Calu3 (cell line): Measurements from ENCODE around the gene LHFPL3. TPM values are rescaled to one million over a fixed set of nuclear protein-coding genes. Genes with fewer than 3 reads are reported as not detected.

Experiments used
- BruUV-seq: library from RNA; stranded (reverse); fragments of 400-500 nt; replicated peaks from 2 replicates; lab custom pipeline; 2021; lab: Mats Ljungman, UMichigan
- CTCF ChIA-PET: fragments of 300-600 bp; sonication (Branson Sonifier 250); formaldehyde crosslinking; loops from one replicate; lab custom pipeline; 2022; ENCODE audit warnings: antibody characterized with exemption; lab: Charles Lee
- DNase-seq: peaks from one replicate; pipeline ENCODE4 v3.0.0; 2022
- H3K27ac Mint-ChIP-seq: one replicate; pipeline ENCODE4 v1.8.0; 2022; ENCODE audit warnings: mixed read lengths; ENCODE audit not compliant: unreplicated experiment
- H3K27me3 Mint-ChIP-seq: one replicate; pipeline ENCODE4 v1.8.0; 2022; ENCODE audit warnings: mixed read lengths; ENCODE audit not compliant: unreplicated experiment
- H3K36me3 Mint-ChIP-seq: one replicate; pipeline ENCODE4 v1.8.0; 2022; ENCODE audit warnings: mild to moderate bottlenecking, moderate library complexity, mixed read lengths; ENCODE audit not compliant: insufficient read depth, unreplicated experiment
- H3K4me1 Mint-ChIP-seq: one replicate; pipeline ENCODE4 v1.8.0; 2022; ENCODE audit warnings: mild to moderate bottlenecking, low read depth, mixed read lengths; ENCODE audit not compliant: unreplicated experiment
- H3K4me3 Mint-ChIP-seq: one replicate; pipeline ENCODE4 v1.8.0; 2022; ENCODE audit warnings: mild to moderate bottlenecking, low read depth, moderate library complexity, mixed read lengths; ENCODE audit not compliant: unreplicated experiment
- H3K9me3 Mint-ChIP-seq: one replicate; pipeline ENCODE4 v1.8.0; 2022; ENCODE audit warnings: low read depth, mixed read lengths; ENCODE audit not compliant: unreplicated experiment
- intact Hi-C: fragments of 100-400 bp; cut with micrococcal nuclease; formaldehyde crosslinking; loops from one replicate; pipeline ENCODE4 v1.10.0; 2022; ENCODE audit not compliant: unreplicated experiment
- total RNA-seq: library from RNA; stranded (reverse); gene quantifications from 2 replicates; pipeline ENCODE4 v1.2.3, GENCODE V29; 2022
- TF ChIP-seq, protein P1 (sequence below): fragments of 200-600 bp; IDR thresholded peaks from one replicate; pipeline ENCODE4 v1.8.0; 2022; ENCODE audit warnings: antibody characterized with exemption; ENCODE audit not compliant: unreplicated experiment

The LHFPL3 gene
- total RNA-seq, 1 experiment from 2014 or later = not detected

GRCh38 chr7:104928721-104929400 lies 600.5 kb downstream of the LHFPL3 start:
- H3K4me3 Mint-ChIP-seq = no peak overlapping the region
- TF ChIP-seq, protein P1, sequence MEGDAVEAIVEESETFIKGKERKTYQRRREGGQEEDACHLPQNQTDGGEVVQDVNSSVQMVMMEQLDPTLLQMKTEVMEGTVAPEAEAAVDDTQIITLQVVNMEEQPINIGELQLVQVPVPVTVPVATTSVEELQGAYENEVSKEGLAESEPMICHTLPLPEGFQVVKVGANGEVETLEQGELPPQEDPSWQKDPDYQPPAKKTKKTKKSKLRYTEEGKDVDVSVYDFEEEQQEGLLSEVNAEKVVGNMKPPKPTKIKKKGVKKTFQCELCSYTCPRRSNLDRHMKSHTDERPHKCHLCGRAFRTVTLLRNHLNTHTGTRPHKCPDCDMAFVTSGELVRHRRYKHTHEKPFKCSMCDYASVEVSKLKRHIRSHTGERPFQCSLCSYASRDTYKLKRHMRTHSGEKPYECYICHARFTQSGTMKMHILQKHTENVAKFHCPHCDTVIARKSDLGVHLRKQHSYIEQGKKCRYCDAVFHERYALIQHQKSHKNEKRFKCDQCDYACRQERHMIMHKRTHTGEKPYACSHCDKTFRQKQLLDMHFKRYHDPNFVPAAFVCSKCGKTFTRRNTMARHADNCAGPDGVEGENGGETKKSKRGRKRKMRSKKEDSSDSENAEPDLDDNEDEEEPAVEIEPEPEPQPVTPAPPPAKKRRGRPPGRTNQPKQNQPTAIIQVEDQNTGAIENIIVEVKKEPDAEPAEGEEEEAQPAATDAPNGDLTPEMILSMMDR = no peak
- H3K9me3 Mint-ChIP-seq = no peaks in the 10 kb centered on the region
- BruUV-seq = no TSS peak
- intact Hi-C loops = loop anchor here (10.0 kb wide), 2 partner anchors 86 to 116 kb away; partner anchors contain the start of gene KMT2E
- CTCF ChIA-PET = interaction anchor here (0.5 kb wide), 1 partner anchor 1867 kb away, joined by 3 read pairs; no protein-coding TSS in a partner anchor
- no peaks in the 10 kb centered on the region for H3K27me3 Mint-ChIP-seq
- DNase-seq = no peak
- no peaks in the 10 kb centered on the region for H3K36me3 Mint-ChIP-seq
- no peak overlapping the region for H3K27ac Mint-ChIP-seq
- H3K4me1 Mint-ChIP-seq = peaks cover 27% of the 10 kb centered on the region

DNA sequence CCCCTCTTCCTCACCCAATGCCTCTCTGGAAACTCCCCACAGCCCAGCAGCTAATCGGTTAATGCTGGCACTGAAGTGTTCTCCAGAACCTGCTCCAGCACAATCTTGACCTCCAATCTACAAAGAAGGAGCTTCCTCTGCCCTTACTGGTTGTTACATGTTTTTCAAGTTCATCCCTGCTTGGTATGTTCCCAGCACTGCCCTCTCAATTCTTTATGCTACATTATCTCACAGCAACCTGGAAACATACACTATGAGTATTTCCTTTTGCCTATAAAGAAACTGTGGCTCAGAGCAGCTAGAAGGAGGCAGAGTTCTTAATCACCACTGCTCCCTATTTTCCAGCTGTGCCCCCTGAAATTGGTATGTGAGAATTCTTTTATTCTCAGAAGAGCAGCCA lies 601.5 kb downstream of the LHFPL3 start:
- no peak overlapping the region for H3K4me3 Mint-ChIP-seq
- H3K36me3 Mint-ChIP-seq = no peaks in the 10 kb centered on the region
- H3K27me3 Mint-ChIP-seq = no peaks in the 10 kb centered on the region
- DNase-seq = no peak
- no peaks in the 10 kb centered on the region for H3K9me3 Mint-ChIP-seq
- BruUV-seq = no TSS peak
- no peak overlapping the region for H3K27ac Mint-ChIP-seq
- TF ChIP-seq, protein P1 = no peak
- H3K4me1 Mint-ChIP-seq = peaks cover 27% of the 10 kb centered on the region
- CTCF ChIA-PET = no interaction called here
- intact Hi-C loops = loop anchor here (10.0 kb wide), 2 partner anchors 85 to 115 kb away; partner anchors contain the start of gene KMT2E

GRCh38 chr7:104931181-104931781 lies 602.9 kb downstream of the LHFPL3 start:
- intact Hi-C loops = no loop called here
- no peaks in the 10 kb centered on the region for H3K36me3 Mint-ChIP-seq
- BruUV-seq = no TSS peak
- CTCF ChIA-PET = no interaction called here
- no peak overlapping the region for H3K27ac Mint-ChIP-seq
- no peaks in the 10 kb centered on the region for H3K27me3 Mint-ChIP-seq
- TF ChIP-seq, protein P1 = no peak
- DNase-seq = no peak
- no peaks in the 10 kb centered on the region for H3K9me3 Mint-ChIP-seq
- H3K4me1 Mint-ChIP-seq = peaks cover 20% of the 10 kb centered on the region
- no peak overlapping the region for H3K4me3 Mint-ChIP-seq

GRCh38 chr7:104933022-104933421 lies 604.6 kb downstream of the LHFPL3 start:
- peaks cover 8% of the 10 kb centered on the region for H3K4me1 Mint-ChIP-seq
- CTCF ChIA-PET = no interaction called here
- H3K9me3 Mint-ChIP-seq = no peaks in the 10 kb centered on the region
- H3K27ac Mint-ChIP-seq = no peak overlapping the region
- intact Hi-C loops = no loop called here
- no peak for DNase-seq
- no peaks in the 10 kb centered on the region for H3K36me3 Mint-ChIP-seq
- TF ChIP-seq, protein P1 = no peak
- no peak overlapping the region for H3K4me3 Mint-ChIP-seq
- no peaks in the 10 kb centered on the region for H3K27me3 Mint-ChIP-seq
- BruUV-seq = no TSS peak
